DOHH2 (cell line): Measurements from ENCODE around the gene DDAH2.

Source experiments
- CTCF ChIP-seq: fragments of 200-600 bp; sonication (generic); IDR thresholded peaks from one replicate; pipeline ENCODE4 v1.5.1; 2014; ENCODE audit warnings: antibody characterized with exemption, mild to moderate bottlenecking, low read depth, low read length; ENCODE audit not compliant: poor library complexity, severe bottlenecking
- EZH2phosphoT487 ChIP-seq: fragments of 200-600 bp; sonication (generic); IDR thresholded peaks from 2 replicates; pipeline ENCODE4 v1.6.1; 2017; ENCODE audit warnings: borderline replicate concordance, mild to moderate bottlenecking, antibody characterized with exemption, low read length, moderate library complexity, mixed read lengths

GRCh38 chr6:31692353-31692752 is 36.7 kb downstream of the DDAH2 start:
- TF ChIP-seq CTCF: no peak
- TF ChIP-seq EZH2phosphoT487: no peak
